H1 (cell line): ENCODE results near the gene ZBTB37.

Experiments
- CEBPB ChIP-seq: IDR thresholded peaks from 2 replicates; pipeline ENCODE4 v1.6.1; 2012; ENCODE audit warnings: low read depth, low read length
- CTCF ChIP-seq, 3 experiments: IDR thresholded peaks; 1 replicate in 2 of 3; 2 replicates in 1 of 3; pipeline versions ENCODE4 v1.5.1 to v1.6.1; 2011; ENCODE audit warnings: low read length in 3 of 3, mild to moderate bottlenecking in 3 of 3, inconsistent platforms in 2 of 3, low read depth in 1 of 3, moderate library complexity in 1 of 3; ENCODE audit not compliant: insufficient read depth in 1 of 3; ENCODE audit errors: control extremely low read depth in 1 of 3
- EP300 ChIP-seq, 2 experiments: IDR thresholded peaks; 1 replicate in 1 of 2; 2 replicates in 1 of 2; pipeline ENCODE4 v1.6.1; 2011 to 2012; ENCODE audit warnings: low read depth in 2 of 2, low read length in 2 of 2, mild to moderate bottlenecking in 2 of 2, borderline replicate concordance in 1 of 2, inconsistent platforms in 1 of 2, moderate library complexity in 1 of 2
- EZH2 ChIP-seq: fragments of 200-600 bp; sonication (generic); IDR thresholded peaks from 2 replicates; pipeline ENCODE4 v1.7.1; 2012; ENCODE audit warnings: low read depth, mild to moderate bottlenecking, moderate library complexity, low read length, inconsistent platforms; ENCODE audit not compliant: severe bottlenecking
- FOSL1 ChIP-seq: IDR thresholded peaks from 2 replicates; pipeline ENCODE4 v1.6.1; 2011; ENCODE audit warnings: mild to moderate bottlenecking, low read depth, low read length, moderate library complexity; ENCODE audit not compliant: insufficient read depth
- HDAC2 ChIP-seq, 2 experiments: fragments of 300-600 bp in 1 of 2; sonication (generic) in 1 of 2; IDR thresholded peaks; 2 replicates each; pipeline ENCODE4 v1.6.1; 2011 to 2012; ENCODE audit warnings: low read depth in 2 of 2, low read length in 2 of 2, mild to moderate bottlenecking in 2 of 2, moderate library complexity in 2 of 2, borderline replicate concordance in 1 of 2, inconsistent platforms in 1 of 2
- JUND ChIP-seq: IDR thresholded peaks from 2 replicates; pipeline ENCODE4 v1.6.1; 2011; ENCODE audit warnings: mild to moderate bottlenecking, improper control_type of control experiment, low read length
- POLR2A ChIP-seq, 2 experiments: IDR thresholded peaks; 1 replicate in 1 of 2; 2 replicates in 1 of 2; pipeline ENCODE4 v1.6.1; 2011; ENCODE audit warnings: low read depth in 2 of 2, low read length in 2 of 2, mild to moderate bottlenecking in 2 of 2; ENCODE audit errors: control extremely low read depth in 1 of 2
- RAD21 ChIP-seq, 2 experiments: IDR thresholded peaks in 1 of 2; conservative IDR thresholded peaks in 1 of 2; 2 replicates each; pipeline ENCODE4 v1.6.1; 2011; ENCODE audit warnings: low read depth in 2 of 2, low read length in 2 of 2, improper control_type of control experiment in 1 of 2, inconsistent platforms in 1 of 2, mild to moderate bottlenecking in 1 of 2, moderate library complexity in 1 of 2
- RFX5 ChIP-seq: IDR thresholded peaks from 2 replicates; pipeline ENCODE4 v1.6.1; 2011; ENCODE audit warnings: low read depth, low read length, improper control_type of control experiment, borderline replicate concordance
- SIN3A ChIP-seq, 2 experiments: IDR thresholded peaks in 1 of 2; conservative IDR thresholded peaks in 1 of 2; 2 replicates each; pipeline ENCODE4 v1.6.1; 2011 to 2012; ENCODE audit warnings: low read length in 2 of 2, improper control_type of control experiment in 1 of 2, low read depth in 1 of 2, mild to moderate bottlenecking in 1 of 2

GRCh38 chr1:173857363-173857917, 10.7 kb upstream of the ZBTB37 start:
- no peak for TF ChIP-seq RFX5
- no peak for TF ChIP-seq RAD21 (IDR thresholded peaks at IDR 0.05 in 1 of 2, conservative IDR thresholded peaks at IDR 0.05 in 1 of 2; ENCODE audit: low read depth in 2 of 2, low read length in 2 of 2)
- no peak for TF ChIP-seq SIN3A (conservative IDR thresholded peaks at IDR 0.05 in 1 of 2, IDR thresholded peaks at IDR 0.05 in 1 of 2; ENCODE audit: low read depth in 1 of 2, low read length in 2 of 2)
- no peak for TF ChIP-seq FOSL1
- no peak for TF ChIP-seq EZH2
- TF ChIP-seq EP300 (IDR thresholded peaks at IDR 0.05; ENCODE audit: borderline replicate concordance in 1 of 2, low read depth in 2 of 2, low read length in 2 of 2), result no peak
- TF ChIP-seq JUND, result no peak
- TF ChIP-seq CTCF (IDR thresholded peaks at IDR 0.05; ENCODE audit: control extremely low read depth in 1 of 3, insufficient read depth in 1 of 3, low read depth in 1 of 3, low read length in 3 of 3), result no peak
- no peak for TF ChIP-seq CEBPB
- TF ChIP-seq HDAC2 (IDR thresholded peaks at IDR 0.05; ENCODE audit: borderline replicate concordance in 1 of 2, low read depth in 2 of 2, low read length in 2 of 2), result no peak
- TF ChIP-seq POLR2A (IDR thresholded peaks at IDR 0.05; ENCODE audit: control extremely low read depth in 1 of 2, low read depth in 2 of 2, low read length in 2 of 2), result 0 out of 3 replicates have a peak, but pooled peaks of 1 of the 2 experiments have one; percentile 38
